HepG2 (cell line): Measurements from ENCODE around the gene AKT2. TPM values are rescaled to one million over a fixed set of nuclear protein-coding genes. Genes with fewer than 3 reads are reported as not detected.
A peak's percentile ranks its signal among the peaks of the same experiment; 100 is the strongest.

ENCODE experiments used
- CENPT ChIP-seq: sonication (generic); formaldehyde crosslinking; IDR thresholded peaks from 2 replicates; pipeline ENCODE4 v1.8.0; 2022; ENCODE audit warnings: low read depth, mild to moderate bottlenecking, moderate library complexity, missing genetic modification reagents
- HDAC1 ChIP-seq: sonication (generic); formaldehyde crosslinking; IDR thresholded peaks from 2 replicates; pipeline ENCODE4 v1.5.1; 2020; ENCODE audit warnings: mild to moderate bottlenecking, missing genetic modification reagents
- KDM2A ChIP-seq: sonication (generic); formaldehyde crosslinking; IDR thresholded peaks from 2 replicates; pipeline ENCODE4 v1.4.0; 2020; ENCODE audit warnings: low read depth, missing genetic modification reagents, borderline replicate concordance
- MAZ ChIP-seq, 2 experiments: sonication (generic) in 1 of 2; formaldehyde crosslinking in 1 of 2; IDR thresholded peaks; 2 replicates each; pipeline versions ENCODE4 v1.5.0 to v1.6.1; 2012 to 2020; ENCODE audit warnings: low read depth in 2 of 2, mild to moderate bottlenecking in 2 of 2, borderline replicate concordance in 1 of 2, improper control_type of control experiment in 1 of 2, low read length in 1 of 2, missing genetic modification reagents in 1 of 2, moderate library complexity in 1 of 2
- PATZ1 ChIP-seq: sonication (generic); formaldehyde crosslinking; IDR thresholded peaks from 2 replicates; pipeline ENCODE4 v1.4.0; 2020; ENCODE audit warnings: missing genetic modification reagents
- PTBP1 ChIP-seq: fragments of 200-400 bp; formaldehyde crosslinking; IDR thresholded peaks from 2 replicates; pipeline ENCODE4 v1.6.1; 2018; ENCODE audit warnings: low read length, low read depth; ENCODE audit not compliant: poor library complexity, severe bottlenecking
- SMAD3 ChIP-seq: sonication (generic); formaldehyde crosslinking; IDR thresholded peaks from 2 replicates; pipeline ENCODE4 v1.4.0; 2020; ENCODE audit warnings: missing genetic modification reagents
- THAP9 ChIP-seq: sonication (generic); formaldehyde crosslinking; IDR thresholded peaks from 2 replicates; pipeline ENCODE4; 2020; ENCODE audit warnings: missing genetic modification reagents, mild to moderate bottlenecking, borderline replicate concordance
- ZBTB7A ChIP-seq: sonication (generic); formaldehyde crosslinking; IDR thresholded peaks from 2 replicates; pipeline ENCODE4 v1.8.0; 2022; ENCODE audit warnings: mild to moderate bottlenecking, missing genetic modification reagents
- polyA plus RNA-seq, 8 experiments: library from polyadenylated mRNA; depleted of rRNA in 3 of 8; stranded (reverse) in 7 of 8; unstranded in 1 of 8; fragments of >200 nt; fragmentation: Illumina TruSeq in 4 of 8; extraction: Trizol in 4 of 8; gene quantifications; 2 replicates each; pipeline versions ENCODE4 v1.2.1 to v1.2.3, GENCODE V29; 2011 to 2016; ENCODE audit warnings: low read depth in 4 of 8, missing spikeins in 1 of 8, mixed read lengths in 1 of 8; ENCODE audit not compliant: insufficient read depth in 1 of 8
- total RNA-seq, 5 experiments: library from RNA; depleted of rRNA; stranded (reverse); fragments of >200 nt; fragmentation: Illumina TruSeq; extraction: Trizol; gene quantifications; 2 replicates each; pipeline ENCODE4 v1.2.3, GENCODE V29; 2016; ENCODE audit warnings: low read depth in 1 of 5
- TF ChIP-seq, protein P1 (sequence below): sonication (generic); formaldehyde crosslinking; IDR thresholded peaks from 2 replicates; pipeline ENCODE4 v1.4.0; 2020; ENCODE audit warnings: missing genetic modification reagents, borderline replicate concordance
- TF ChIP-seq, protein P2 (sequence below): sonication (generic); formaldehyde crosslinking; IDR thresholded peaks from 2 replicates; pipeline ENCODE4 v1.5.0; 2020; ENCODE audit warnings: mild to moderate bottlenecking, missing genetic modification reagents, moderate library complexity

AKT2 gene
- total and polyA plus RNA-seq, 2 of the 13 experiments (the other 11 are each of a cell fraction or from before 2014, with no cell fraction given), result 82.1 to 173 TPM

- TF ChIP-seq PATZ1 (peak; percentile 77), PTBP1 (no peak), SMAD3 (no peak), HDAC1 (CRISPR knock-in tag) (peak; percentile 44; the same call in 1 of the 2 replicates), KDM2A (CRISPR knock-in tag) (peak; percentile 30; the same call in 1 of the 2 replicates), CENPT (CRISPR knock-in tag) (no peak; the same call in 1 of the 2 replicates), ZBTB7A (CRISPR knock-in tag) (0 out of 2 replicates have a peak, but pooled peaks have one; percentile 50), MAZ (IDR thresholded peaks at IDR 0.05; ENCODE audit: borderline replicate concordance, low read depth, low read length) (no peak), MAZ (CRISPR knock-in tag; IDR thresholded peaks at IDR 0.05; ENCODE audit: low read depth) (0 out of 2 replicates have a peak, but pooled peaks have one; percentile 25), THAP9 (peak; percentile 37; the same call in 1 of the 2 replicates)
- TF ChIP-seq, protein P1, sequence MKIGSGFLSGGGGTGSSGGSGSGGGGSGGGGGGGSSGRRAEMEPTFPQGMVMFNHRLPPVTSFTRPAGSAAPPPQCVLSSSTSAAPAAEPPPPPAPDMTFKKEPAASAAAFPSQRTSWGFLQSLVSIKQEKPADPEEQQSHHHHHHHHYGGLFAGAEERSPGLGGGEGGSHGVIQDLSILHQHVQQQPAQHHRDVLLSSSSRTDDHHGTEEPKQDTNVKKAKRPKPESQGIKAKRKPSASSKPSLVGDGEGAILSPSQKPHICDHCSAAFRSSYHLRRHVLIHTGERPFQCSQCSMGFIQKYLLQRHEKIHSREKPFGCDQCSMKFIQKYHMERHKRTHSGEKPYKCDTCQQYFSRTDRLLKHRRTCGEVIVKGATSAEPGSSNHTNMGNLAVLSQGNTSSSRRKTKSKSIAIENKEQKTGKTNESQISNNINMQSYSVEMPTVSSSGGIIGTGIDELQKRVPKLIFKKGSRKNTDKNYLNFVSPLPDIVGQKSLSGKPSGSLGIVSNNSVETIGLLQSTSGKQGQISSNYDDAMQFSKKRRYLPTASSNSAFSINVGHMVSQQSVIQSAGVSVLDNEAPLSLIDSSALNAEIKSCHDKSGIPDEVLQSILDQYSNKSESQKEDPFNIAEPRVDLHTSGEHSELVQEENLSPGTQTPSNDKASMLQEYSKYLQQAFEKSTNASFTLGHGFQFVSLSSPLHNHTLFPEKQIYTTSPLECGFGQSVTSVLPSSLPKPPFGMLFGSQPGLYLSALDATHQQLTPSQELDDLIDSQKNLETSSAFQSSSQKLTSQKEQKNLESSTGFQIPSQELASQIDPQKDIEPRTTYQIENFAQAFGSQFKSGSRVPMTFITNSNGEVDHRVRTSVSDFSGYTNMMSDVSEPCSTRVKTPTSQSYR (CRISPR knock-in tag), result peak; percentile 38; the same call in 1 of the 2 replicates
- TF ChIP-seq, protein P2, sequence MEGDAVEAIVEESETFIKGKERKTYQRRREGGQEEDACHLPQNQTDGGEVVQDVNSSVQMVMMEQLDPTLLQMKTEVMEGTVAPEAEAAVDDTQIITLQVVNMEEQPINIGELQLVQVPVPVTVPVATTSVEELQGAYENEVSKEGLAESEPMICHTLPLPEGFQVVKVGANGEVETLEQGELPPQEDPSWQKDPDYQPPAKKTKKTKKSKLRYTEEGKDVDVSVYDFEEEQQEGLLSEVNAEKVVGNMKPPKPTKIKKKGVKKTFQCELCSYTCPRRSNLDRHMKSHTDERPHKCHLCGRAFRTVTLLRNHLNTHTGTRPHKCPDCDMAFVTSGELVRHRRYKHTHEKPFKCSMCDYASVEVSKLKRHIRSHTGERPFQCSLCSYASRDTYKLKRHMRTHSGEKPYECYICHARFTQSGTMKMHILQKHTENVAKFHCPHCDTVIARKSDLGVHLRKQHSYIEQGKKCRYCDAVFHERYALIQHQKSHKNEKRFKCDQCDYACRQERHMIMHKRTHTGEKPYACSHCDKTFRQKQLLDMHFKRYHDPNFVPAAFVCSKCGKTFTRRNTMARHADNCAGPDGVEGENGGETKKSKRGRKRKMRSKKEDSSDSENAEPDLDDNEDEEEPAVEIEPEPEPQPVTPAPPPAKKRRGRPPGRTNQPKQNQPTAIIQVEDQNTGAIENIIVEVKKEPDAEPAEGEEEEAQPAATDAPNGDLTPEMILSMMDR (CRISPR knock-in tag), result 0 out of 2 replicates have a peak, but pooled peaks have one; percentile 23
- TF ChIP-seq, all 625 proteins: peak for 17
Observed at GRCh38 chr19:40191836-40192646, 93.1 kb downstream of the AKT2 start (continued).
